ENCODE results near the gene SCAMP1.

The SCAMP1 gene

GRCh38 chr5:78499485-78499884 is 139.1 kb downstream of the SCAMP1 start:
- DNase-seq: peak; percentile 87

- no peak for DNase-seq
These were observed 139.6 kb downstream of the SCAMP1 start for GRCh38 chr5:78500028-78500427.

- no peak for DNase-seq
These were observed 140.5 kb downstream of the SCAMP1 start for GRCh38 chr5:78500871-78501270.

- no peak for DNase-seq
These were observed 141.3 kb downstream of the SCAMP1 start for GRCh38 chr5:78501411-78502352.

GRCh38 chr5:78503958-78504653 is 143.7 kb downstream of the SCAMP1 start:
- no peak for DNase-seq

GRCh38 chr5:78504704-78505677 is 144.6 kb downstream of the SCAMP1 start:
- peak; percentile 99 for DNase-seq

GRCh38 chr5:78505860-78506259 is 145.4 kb downstream of the SCAMP1 start:
- no peak for DNase-seq

- DNase-seq: no peak
These were observed 146.0 kb downstream of the SCAMP1 start for GRCh38 chr5:78506261-78507024.

- no peak for DNase-seq
These were observed 147.1 kb downstream of the SCAMP1 start for GRCh38 chr5:78507531-78507930.

- peak; percentile 12 for DNase-seq
These were observed 147.9 kb downstream of the SCAMP1 start for GRCh38 chr5:78508186-78508765.

GRCh38 chr5:78509145-78509865 is 148.9 kb downstream of the SCAMP1 start:
- no peak for DNase-seq

- DNase-seq: no peak
These were observed 149.7 kb downstream of the SCAMP1 start for GRCh38 chr5:78509884-78510769.

- DNase-seq: no peak
These were observed 150.9 kb downstream of the SCAMP1 start for GRCh38 chr5:78511121-78511906.

GRCh38 chr5:78512435-78512834 is 152.0 kb downstream of the SCAMP1 start:
- DNase-seq: no peak

- no peak for DNase-seq
These were observed 153.0 kb downstream of the SCAMP1 start for GRCh38 chr5:78513441-78513840.

- DNase-seq: no peak
These were observed 154.3 kb downstream of the SCAMP1 start for GRCh38 chr5:78514427-78515330.

- no peak for DNase-seq
These were observed 155.3 kb downstream of the SCAMP1 start for GRCh38 chr5:78515670-78516069.
